H1 (cell line): ENCODE data around the gene SLC6A17. TPM values are rescaled to one million over a fixed set of nuclear protein-coding genes. Genes with fewer than 3 reads are reported as not detected.

Source experiments
- ATF2 ChIP-seq: IDR thresholded peaks from 2 replicates; pipeline ENCODE4 v1.6.1; 2012; ENCODE audit warnings: low read length, inconsistent platforms
- BRCA1 ChIP-seq: IDR thresholded peaks from 2 replicates; pipeline ENCODE4 v1.6.1; 2012; ENCODE audit warnings: low read depth, low read length, improper control_type of control experiment
- CHD2 ChIP-seq: IDR thresholded peaks from 2 replicates; pipeline ENCODE4 v1.6.1; 2012; ENCODE audit warnings: low read length, improper control_type of control experiment
- EZH2 ChIP-seq: fragments of 200-600 bp; sonication (generic); IDR thresholded peaks from 2 replicates; pipeline ENCODE4 v1.7.1; 2012; ENCODE audit warnings: low read depth, mild to moderate bottlenecking, moderate library complexity, low read length, inconsistent platforms; ENCODE audit not compliant: severe bottlenecking
- FOSL1 ChIP-seq: IDR thresholded peaks from 2 replicates; pipeline ENCODE4 v1.6.1; 2011; ENCODE audit warnings: mild to moderate bottlenecking, low read depth, low read length, moderate library complexity; ENCODE audit not compliant: insufficient read depth
- JUN ChIP-seq: IDR thresholded peaks from 2 replicates; pipeline ENCODE4 v1.6.1; 2011; ENCODE audit warnings: low read depth, mild to moderate bottlenecking, improper control_type of control experiment, low read length
- SAP30 ChIP-seq: fragments of 300-600 bp; sonication (generic); IDR thresholded peaks from 2 replicates; pipeline ENCODE4 v1.7.1; 2012; ENCODE audit warnings: low read length, moderate library complexity, mild to moderate bottlenecking, inconsistent platforms; ENCODE audit not compliant: insufficient read depth, insufficient replicate concordance
- polyA plus RNA-seq, 7 experiments: library from polyadenylated mRNA; depleted of rRNA in 3 of 7; stranded (reverse) in 5 of 7; unstranded in 2 of 7; fragments of >200 nt in 5 of 7; fragments of 200-250 nt in 2 of 7; gene quantifications; 1 replicate in 5 of 7; 2 replicates in 1 of 7; 4 replicates in 1 of 7; pipeline versions ENCODE4 v1.2.1 to v1.2.3, GENCODE V29; 2011 to 2013; ENCODE audit warnings: missing spikeins in 2 of 7, mixed read lengths in 2 of 7
- total RNA-seq: library from RNA; stranded (reverse); fragmentation: NEBNext Ultra II Directional; extraction: Animal tissue kit (Norgen Biotek cat#: 25700); gene quantifications from 2 replicates; pipeline ENCODE4 v1.2.1, GENCODE V29; 2021

Gene SLC6A17
- total and polyA plus RNA-seq, 2 of the 8 experiments (the other 6 are each of a cell fraction or from before 2014, with no cell fraction given) = 0.15 to 0.28 TPM

- TF ChIP-seq EZH2 = no peak
- no peak for TF ChIP-seq JUN
- TF ChIP-seq ATF2 = no peak
- TF ChIP-seq FOSL1 = no peak
- TF ChIP-seq SAP30 = no peak
- TF ChIP-seq BRCA1 = no peak
- TF ChIP-seq CHD2 = no peak
- TF ChIP-seq, all 59 proteins: peak for 0
Measured at GRCh38 chr1:110250749-110251148, 100.5 kb downstream of the SLC6A17 start (continued).

Other genes starting within 250 kb of the SLC6A17 start
- 2.0 and 3.3 TPM in 2 replicates for gene CSF1, start 239.6 kb upstream of the SLC6A17 start, total RNA-seq
- 4.2 and 5.4 TPM in 2 replicates for gene CSF1, start 239.6 kb upstream of the SLC6A17 start, polyA plus RNA-seq (2011; rRNA removed)
- 92.5 and 95.9 TPM in 2 replicates for gene AHCYL1, start 165.7 kb upstream of the SLC6A17 start, total RNA-seq
- gene AHCYL1, start 165.7 kb upstream of the SLC6A17 start, polyA plus RNA-seq (2011; rRNA removed) = 55.8 and 64.5 TPM in 2 replicates
- gene STRIP1, start 115.9 kb upstream of the SLC6A17 start, total RNA-seq = 45.1 and 45.6 TPM in 2 replicates
- 21.3 and 23.7 TPM in 2 replicates for gene STRIP1, start 115.9 kb upstream of the SLC6A17 start, polyA plus RNA-seq (2011; rRNA removed)
- not detected in 2 replicates for gene ALX3, start 79.8 kb upstream of the SLC6A17 start, total RNA-seq
- gene ALX3, start 79.8 kb upstream of the SLC6A17 start, polyA plus RNA-seq (2011; rRNA removed) = 0.06 and 0.20 TPM in 2 replicates
- not detected in 2 replicates for gene UBL4B, start 38.1 kb upstream of the SLC6A17 start, total RNA-seq
- gene UBL4B, start 38.1 kb upstream of the SLC6A17 start, polyA plus RNA-seq (2011; rRNA removed) = 0.06 and 0.11 TPM in 2 replicates
- gene KCNC4, start 59.8 kb downstream of the SLC6A17 start, total RNA-seq = 11.2 TPM in 2 replicates
- 8.1 and 10.6 TPM in 2 replicates for gene KCNC4, start 59.8 kb downstream of the SLC6A17 start, polyA plus RNA-seq (2011; rRNA removed)
- gene RBM15, start 188.9 kb downstream of the SLC6A17 start, total RNA-seq = 41.2 and 44.9 TPM in 2 replicates
- 13.5 and 18.6 TPM in 2 replicates for gene RBM15, start 188.9 kb downstream of the SLC6A17 start, polyA plus RNA-seq (2011; rRNA removed)
- gene SLC16A4, start 240.5 kb downstream of the SLC6A17 start, total RNA-seq = 0.33 and 0.43 TPM in 2 replicates
- gene SLC16A4, start 240.5 kb downstream of the SLC6A17 start, polyA plus RNA-seq (2011; rRNA removed) = 0.20 and 0.30 TPM in 2 replicates